ENCODE measurements around the gene MEI1. TPM values are rescaled to one million over a fixed set of nuclear protein-coding genes. Genes with fewer than 3 reads are reported as not detected.
A peak's percentile ranks its signal among the peaks of the same experiment; 100 is the strongest.

The MEI1 gene
- total RNA-seq, 1 experiment from 2014 or later, result 0.61 TPM

DNA sequence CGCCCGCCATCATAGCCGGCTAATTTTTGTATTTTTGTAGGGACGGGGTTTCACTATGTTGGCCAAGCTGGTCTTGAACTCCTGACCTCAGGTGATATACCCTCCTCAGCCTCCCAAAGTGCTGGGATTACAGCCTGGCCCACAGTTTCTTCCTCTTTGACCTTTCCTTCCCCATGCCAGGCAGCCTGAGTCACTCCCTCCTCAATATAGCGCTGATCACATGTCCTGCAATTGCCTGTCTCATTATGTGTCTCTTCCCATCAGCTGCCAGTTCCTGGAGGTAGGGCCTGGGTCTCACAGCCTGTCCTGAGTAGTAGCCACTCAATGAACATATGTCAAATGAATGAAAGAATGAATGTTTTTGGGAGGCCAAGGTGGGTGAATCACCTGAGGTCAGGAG is 58.2 kb downstream of the MEI1 start:
- TF ChIP-seq, protein P1, sequence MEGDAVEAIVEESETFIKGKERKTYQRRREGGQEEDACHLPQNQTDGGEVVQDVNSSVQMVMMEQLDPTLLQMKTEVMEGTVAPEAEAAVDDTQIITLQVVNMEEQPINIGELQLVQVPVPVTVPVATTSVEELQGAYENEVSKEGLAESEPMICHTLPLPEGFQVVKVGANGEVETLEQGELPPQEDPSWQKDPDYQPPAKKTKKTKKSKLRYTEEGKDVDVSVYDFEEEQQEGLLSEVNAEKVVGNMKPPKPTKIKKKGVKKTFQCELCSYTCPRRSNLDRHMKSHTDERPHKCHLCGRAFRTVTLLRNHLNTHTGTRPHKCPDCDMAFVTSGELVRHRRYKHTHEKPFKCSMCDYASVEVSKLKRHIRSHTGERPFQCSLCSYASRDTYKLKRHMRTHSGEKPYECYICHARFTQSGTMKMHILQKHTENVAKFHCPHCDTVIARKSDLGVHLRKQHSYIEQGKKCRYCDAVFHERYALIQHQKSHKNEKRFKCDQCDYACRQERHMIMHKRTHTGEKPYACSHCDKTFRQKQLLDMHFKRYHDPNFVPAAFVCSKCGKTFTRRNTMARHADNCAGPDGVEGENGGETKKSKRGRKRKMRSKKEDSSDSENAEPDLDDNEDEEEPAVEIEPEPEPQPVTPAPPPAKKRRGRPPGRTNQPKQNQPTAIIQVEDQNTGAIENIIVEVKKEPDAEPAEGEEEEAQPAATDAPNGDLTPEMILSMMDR (conservative IDR thresholded peaks at IDR 0.05), result no peak
- no peak for TF ChIP-seq EZH2 (IDR thresholded peaks at IDR 0.05; ENCODE audit: low read depth)
- POLR2A ChIA-PET (ENCODE audit: unreplicated experiment), result interaction anchor here (0.7 kb wide), 1 partner anchor 11 kb away, joined by 3 read pairs; no protein-coding TSS in a partner anchor
- no peaks in the 10 kb centered on the region; the same call in 1 of the 2 replicates for H3F3A ChIP-seq (ENCODE audit: insufficient read depth, low read depth)
- no peak for DNase-seq
- no TSS peak for BruUV-seq (replicated peaks)
- no peaks in the 10 kb centered on the region for H3K9me3 ChIP-seq (ENCODE audit: insufficient read depth, low read depth)
- H3K79me2 ChIP-seq (ENCODE audit: low read depth), result no peaks in the 10 kb centered on the region
- H4K20me1 ChIP-seq (ENCODE audit: insufficient read depth), result no peaks in the 10 kb centered on the region
- CTCF ChIA-PET, result no interaction called here
- no peaks in the 10 kb centered on the region for H3K9me2 ChIP-seq (ENCODE audit: insufficient read depth)
- no peaks in the 10 kb centered on the region for H3K36me3 ChIP-seq (ENCODE audit: low read depth)
- H3K27ac ChIP-seq, result no peak overlapping the region
- H3K27me3 ChIP-seq (ENCODE audit: insufficient read depth, low read depth), result no peaks in the 10 kb centered on the region
- no peak overlapping the region for H2AFZ ChIP-seq
- H3K4me1 ChIP-seq (replicated peaks; ENCODE audit: insufficient read depth), result peaks cover 4% of the 10 kb centered on the region; the same call in 1 of the 2 replicates
- intact Hi-C loops (cut with micrococcal nuclease; ENCODE audit: unreplicated experiment), result no loop called here
- no peak overlapping the region for H3K4me3 ChIP-seq
- H3K4me2 ChIP-seq, result no peak overlapping the region

DNA sequence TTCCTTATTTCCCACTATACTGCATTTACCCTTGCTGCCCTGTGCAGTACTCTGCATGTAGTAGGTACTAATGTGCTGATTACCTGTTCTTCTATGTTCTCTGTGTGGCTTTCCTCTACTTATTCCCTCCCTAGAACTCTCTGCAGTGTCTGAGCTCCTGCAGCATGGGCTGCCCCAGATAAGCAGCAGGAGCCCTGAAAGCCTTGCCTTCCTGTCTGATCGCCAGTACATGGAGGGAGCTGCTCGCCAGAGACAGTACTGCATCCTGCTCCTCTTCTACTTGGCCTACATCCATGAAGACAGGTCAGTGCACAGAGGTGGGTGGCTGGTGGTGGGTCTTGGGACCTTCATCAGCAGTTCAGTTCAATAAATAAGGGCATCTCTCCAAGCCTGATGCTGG is 58.9 kb downstream of the MEI1 start:
- TF ChIP-seq, protein P1 (conservative IDR thresholded peaks at IDR 0.05), result no peak
- no peak for TF ChIP-seq EZH2 (IDR thresholded peaks at IDR 0.05; ENCODE audit: low read depth)
- Histone ChIP-seq H2AFZ (no peak overlapping the region), H3K27me3 (ENCODE audit: insufficient read depth, low read depth) (no peaks in the 10 kb centered on the region), H3K36me3 (ENCODE audit: low read depth) (no peaks in the 10 kb centered on the region), H3K9me3 (ENCODE audit: insufficient read depth, low read depth) (no peaks in the 10 kb centered on the region), H3K79me2 (ENCODE audit: low read depth) (no peaks in the 10 kb centered on the region), H3K4me1 (replicated peaks; ENCODE audit: insufficient read depth) (peaks cover 4% of the 10 kb centered on the region; the same call in 1 of the 2 replicates), H3F3A (ENCODE audit: insufficient read depth, low read depth) (no peaks in the 10 kb centered on the region; the same call in 1 of the 2 replicates), H3K27ac (no peak overlapping the region), H3K9me2 (ENCODE audit: insufficient read depth) (no peaks in the 10 kb centered on the region), H4K20me1 (ENCODE audit: insufficient read depth) (no peaks in the 10 kb centered on the region), H3K4me2 (no peak overlapping the region), H3K4me3 (no peak overlapping the region)
- intact Hi-C loops (cut with micrococcal nuclease; ENCODE audit: unreplicated experiment), result no loop called here
- ChIA-PET CTCF (interaction anchor here (0.6 kb wide), 1 partner anchor 196 kb away, joined by 16 read pairs; no protein-coding TSS in a partner anchor), POLR2A (ENCODE audit: unreplicated experiment) (no interaction called here)
- no TSS peak for BruUV-seq (replicated peaks)
- DNase-seq, result no peak

DNA sequence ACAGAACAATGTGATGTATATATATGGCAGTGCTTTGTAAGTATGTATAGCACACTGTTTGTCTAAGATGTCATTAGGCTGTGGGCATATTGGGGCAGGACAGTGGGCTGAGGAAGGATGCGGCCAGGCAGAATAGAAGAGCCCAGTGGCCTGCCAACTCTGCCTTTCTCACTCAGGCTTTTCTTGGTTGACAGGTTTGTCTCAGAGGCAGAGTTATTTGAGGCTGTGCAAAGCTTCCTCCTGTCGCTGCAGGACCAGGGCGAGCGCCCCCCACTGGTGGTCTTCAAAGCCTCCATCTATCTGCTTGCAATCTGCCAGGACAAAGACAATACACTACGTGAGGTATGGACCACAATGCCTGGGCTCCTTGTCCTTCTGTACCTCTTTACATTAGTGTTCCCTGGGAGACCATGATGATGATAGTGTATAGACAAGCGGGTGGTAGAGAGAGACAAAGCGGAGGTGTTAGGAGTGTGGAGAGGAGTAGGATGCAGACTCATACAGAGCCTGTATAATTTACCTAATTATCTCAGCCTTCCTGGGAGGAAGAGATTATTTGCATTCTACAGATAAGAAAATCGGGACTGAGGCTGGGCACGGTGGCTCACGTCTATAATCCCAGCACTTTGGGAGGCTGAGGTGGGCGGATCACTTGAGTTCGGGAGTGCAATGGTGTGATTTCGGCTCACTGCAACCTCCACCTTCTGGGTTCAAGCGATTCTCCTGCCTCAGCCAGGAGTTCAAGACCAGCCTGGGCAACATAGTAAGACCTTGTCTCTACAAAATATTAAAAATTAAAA is 63.9 kb downstream of the MEI1 start:
- Histone ChIP-seq H3K4me3 (no peak overlapping the region), H3K4me1 (replicated peaks; ENCODE audit: insufficient read depth) (0 out of 2 replicates have a peak, but pooled peaks cover 8% of the 10 kb centered on the region), H2AFZ (no peak overlapping the region), H3K9me3 (ENCODE audit: insufficient read depth, low read depth) (no peaks in the 10 kb centered on the region), H3K27ac (no peak overlapping the region), H4K20me1 (ENCODE audit: insufficient read depth) (no peaks in the 10 kb centered on the region), H3K9me2 (ENCODE audit: insufficient read depth) (no peaks in the 10 kb centered on the region), H3K4me2 (no peak overlapping the region), H3K36me3 (ENCODE audit: low read depth) (no peaks in the 10 kb centered on the region), H3K27me3 (ENCODE audit: insufficient read depth, low read depth) (no peaks in the 10 kb centered on the region), H3F3A (ENCODE audit: insufficient read depth, low read depth) (peaks cover 7% of the 10 kb centered on the region; the same call in 1 of the 2 replicates), H3K79me2 (ENCODE audit: low read depth) (no peaks in the 10 kb centered on the region)
- peak in 1 of 2 experiments; percentile 14 for DNase-seq
- intact Hi-C loops (cut with micrococcal nuclease; ENCODE audit: unreplicated experiment), result no loop called here
- no TSS peak for BruUV-seq (replicated peaks)
- ChIA-PET POLR2A (ENCODE audit: unreplicated experiment) (interaction anchor here (0.6 kb wide), 1 partner anchor 1298 kb away, joined by 4 read pairs; no protein-coding TSS in a partner anchor), CTCF (interaction anchor here (1.0 kb wide), 2 partner anchors 9 to 17 kb away, joined by 3 to 4 read pairs; no protein-coding TSS in a partner anchor)
- TF ChIP-seq EZH2 (IDR thresholded peaks at IDR 0.05; ENCODE audit: low read depth), result no peak
- TF ChIP-seq, protein P1 (conservative IDR thresholded peaks at IDR 0.05), result peak; percentile 68
